ENCODE data around the gene RBM43. TPM values are rescaled to one million over a fixed set of nuclear protein-coding genes. Genes with fewer than 3 reads are reported as not detected.

RBM43 gene
- total RNA-seq, 1 donor from 2014 or later = 5.5 TPM

DNA sequence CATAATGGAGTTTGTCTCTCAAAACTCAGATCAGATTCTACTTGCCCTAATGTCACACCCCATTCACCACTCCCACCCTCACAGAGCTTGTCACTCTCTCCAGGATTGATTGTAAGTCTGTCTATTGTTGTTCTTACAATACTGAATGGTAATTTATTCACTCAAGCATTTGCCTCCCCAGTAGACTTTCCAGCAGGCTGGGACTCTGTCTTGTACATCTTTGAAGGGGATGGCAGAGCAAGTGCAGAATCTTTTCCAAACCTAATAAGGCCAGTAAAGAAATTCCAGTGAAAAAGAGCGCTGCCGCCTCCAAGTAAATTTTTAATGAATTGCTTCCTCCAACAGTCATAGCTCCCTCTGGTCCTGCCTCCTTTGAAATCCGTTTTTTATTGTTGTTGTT, 56.9 kb downstream of the RBM43 start:
- TF ChIP-seq EZH2 (IDR thresholded peaks at IDR 0.05; ENCODE audit: insufficient read depth, low read length) (no peak), CTCF (IDR thresholded peaks at IDR 0.05; ENCODE audit: insufficient read depth, low read depth, low read length) (no peak)
- Histone ChIP-seq H3K36me3 (ENCODE audit: insufficient read depth, low read length) (no peaks in the 10 kb centered on the region), H3K4me2 (ENCODE audit: low read length) (no peak overlapping the region), H3K27me3 (ENCODE audit: insufficient read depth, low read length) (no peaks in the 10 kb centered on the region), H2AFZ (ENCODE audit: low read depth, low read length) (no peak overlapping the region), H3K4me3 (ENCODE audit: insufficient read depth, low read depth, low read length) (no peak overlapping the region), H4K20me1 (ENCODE audit: insufficient read depth, low read length) (no peaks in the 10 kb centered on the region), H3K9ac (ENCODE audit: low read length) (no peak overlapping the region), H3K27ac (ENCODE audit: low read depth, low read length) (no peak overlapping the region), H3K79me2 (ENCODE audit: insufficient read depth, low read length) (no peaks in the 10 kb centered on the region), H3K9me3 (ENCODE audit: insufficient read depth, low read depth, low read length) (no peaks in the 10 kb centered on the region), H3K4me1 (ENCODE audit: insufficient read depth, low read length) (no peaks in the 10 kb centered on the region)
- DNase-seq (ENCODE audit: low read depth) = no peak
- no peak overlapping the region for H3K4me3 Mint-ChIP-seq (ENCODE audit: unreplicated experiment)
- FAIRE-seq = no peak
- no peaks in the 10 kb centered on the region for H3K36me3 Mint-ChIP-seq (ENCODE audit: low read depth, unreplicated experiment)
- no peaks in the 10 kb centered on the region for H3K27me3 Mint-ChIP-seq (ENCODE audit: low read depth, unreplicated experiment)
- no peak overlapping the region for H3K27ac Mint-ChIP-seq (ENCODE audit: unreplicated experiment)
- no peaks in the 10 kb centered on the region for H3K9me3 Mint-ChIP-seq (ENCODE audit: unreplicated experiment)
- peaks cover 1% of the 10 kb centered on the region for H3K4me1 Mint-ChIP-seq (ENCODE audit: low read depth, unreplicated experiment)

DNA sequence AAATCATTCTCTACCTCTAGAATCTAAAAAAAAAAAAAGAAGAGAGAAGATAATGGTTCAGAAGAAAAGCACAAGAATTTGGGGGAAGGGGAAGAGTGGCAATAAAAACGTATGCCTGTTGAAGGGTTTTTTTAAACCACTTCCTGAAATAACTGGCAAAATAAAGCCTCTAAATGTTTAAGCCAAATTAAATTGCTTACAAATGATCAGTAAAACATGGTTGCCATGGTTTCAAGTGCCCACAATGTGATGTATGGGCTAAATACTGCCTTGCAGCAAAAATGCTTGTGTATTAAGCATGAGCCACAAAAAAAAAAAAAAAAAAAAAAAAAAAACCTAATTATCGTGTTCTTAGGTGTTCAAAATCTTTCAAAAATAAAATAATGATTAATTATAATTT, 60.8 kb downstream of the RBM43 start:
- Histone ChIP-seq H3K27ac (ENCODE audit: low read depth, low read length) (no peak overlapping the region), H3K4me2 (ENCODE audit: low read length) (no peak overlapping the region), H3K27me3 (ENCODE audit: insufficient read depth, low read length) (no peaks in the 10 kb centered on the region), H2AFZ (ENCODE audit: low read depth, low read length) (no peak overlapping the region), H4K20me1 (ENCODE audit: insufficient read depth, low read length) (no peaks in the 10 kb centered on the region), H3K4me3 (ENCODE audit: insufficient read depth, low read depth, low read length) (no peak overlapping the region), H3K4me1 (ENCODE audit: insufficient read depth, low read length) (no peaks in the 10 kb centered on the region), H3K9me3 (ENCODE audit: insufficient read depth, low read depth, low read length) (peaks cover 4% of the 10 kb centered on the region), H3K79me2 (ENCODE audit: insufficient read depth, low read length) (no peaks in the 10 kb centered on the region), H3K9ac (ENCODE audit: low read length) (no peak overlapping the region), H3K36me3 (ENCODE audit: insufficient read depth, low read length) (no peaks in the 10 kb centered on the region)
- Mint-ChIP-seq H3K9me3 (ENCODE audit: unreplicated experiment) (peaks cover 8% of the 10 kb centered on the region), H3K27ac (ENCODE audit: unreplicated experiment) (no peak overlapping the region), H3K4me1 (ENCODE audit: low read depth, unreplicated experiment) (peaks cover 1% of the 10 kb centered on the region), H3K4me3 (ENCODE audit: unreplicated experiment) (no peak overlapping the region), H3K36me3 (ENCODE audit: low read depth, unreplicated experiment) (no peaks in the 10 kb centered on the region), H3K27me3 (ENCODE audit: low read depth, unreplicated experiment) (peaks cover 2% of the 10 kb centered on the region)
- TF ChIP-seq EZH2 (IDR thresholded peaks at IDR 0.05; ENCODE audit: insufficient read depth, low read length) = no peak
- no peak for TF ChIP-seq CTCF (IDR thresholded peaks at IDR 0.05; ENCODE audit: insufficient read depth, low read depth, low read length)
- DNase-seq (ENCODE audit: low read depth) = no peak
- no peak for FAIRE-seq

GRCh38 chr2:151200277-151200676, 61.4 kb downstream of the RBM43 start:
- Histone ChIP-seq H3K9me3 (ENCODE audit: insufficient read depth, low read depth, low read length) (peaks cover 4% of the 10 kb centered on the region), H2AFZ (ENCODE audit: low read depth, low read length) (no peak overlapping the region), H3K27me3 (ENCODE audit: insufficient read depth, low read length) (no peaks in the 10 kb centered on the region), H4K20me1 (ENCODE audit: insufficient read depth, low read length) (no peaks in the 10 kb centered on the region), H3K27ac (ENCODE audit: low read depth, low read length) (no peak overlapping the region), H3K36me3 (ENCODE audit: insufficient read depth, low read length) (no peaks in the 10 kb centered on the region), H3K9ac (ENCODE audit: low read length) (no peak overlapping the region), H3K4me2 (ENCODE audit: low read length) (no peak overlapping the region), H3K79me2 (ENCODE audit: insufficient read depth, low read length) (no peaks in the 10 kb centered on the region), H3K4me3 (ENCODE audit: insufficient read depth, low read depth, low read length) (no peak overlapping the region), H3K4me1 (ENCODE audit: insufficient read depth, low read length) (no peaks in the 10 kb centered on the region)
- Mint-ChIP-seq H3K27me3 (ENCODE audit: low read depth, unreplicated experiment) (peaks cover 2% of the 10 kb centered on the region), H3K9me3 (ENCODE audit: unreplicated experiment) (peaks cover 8% of the 10 kb centered on the region), H3K4me1 (ENCODE audit: low read depth, unreplicated experiment) (peaks cover 1% of the 10 kb centered on the region), H3K4me3 (ENCODE audit: unreplicated experiment) (no peak overlapping the region), H3K27ac (ENCODE audit: unreplicated experiment) (no peak overlapping the region), H3K36me3 (ENCODE audit: low read depth, unreplicated experiment) (no peaks in the 10 kb centered on the region)
- TF ChIP-seq CTCF (IDR thresholded peaks at IDR 0.05; ENCODE audit: insufficient read depth, low read depth, low read length) (no peak), EZH2 (IDR thresholded peaks at IDR 0.05; ENCODE audit: insufficient read depth, low read length) (no peak)
- FAIRE-seq = no peak
- DNase-seq (ENCODE audit: low read depth) = no peak

Data from astrocyte (in vitro differentiated cells and primary cell).